ENCODE measurements around the gene PSMD5.

DNA sequence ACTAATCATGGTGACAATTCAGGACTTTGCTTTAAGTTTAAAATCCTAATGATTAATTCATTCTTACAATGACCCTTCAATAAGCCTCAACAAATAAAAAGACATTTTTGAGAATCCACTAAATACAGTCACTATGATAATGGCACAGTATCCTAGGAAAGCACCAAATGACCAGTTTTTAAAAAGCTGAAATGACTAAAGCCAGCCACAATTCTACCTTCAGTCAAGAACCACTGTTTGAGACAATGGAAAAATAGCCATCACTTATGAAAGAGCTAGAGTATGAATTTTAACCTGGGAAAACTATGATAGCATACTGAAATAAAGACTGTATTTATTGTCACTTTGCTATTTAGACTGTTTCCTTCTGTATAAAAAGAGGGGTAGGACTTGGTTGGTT lies 63.5 kb downstream of the PSMD5 start:
- TF ChIP-seq, protein P1, sequence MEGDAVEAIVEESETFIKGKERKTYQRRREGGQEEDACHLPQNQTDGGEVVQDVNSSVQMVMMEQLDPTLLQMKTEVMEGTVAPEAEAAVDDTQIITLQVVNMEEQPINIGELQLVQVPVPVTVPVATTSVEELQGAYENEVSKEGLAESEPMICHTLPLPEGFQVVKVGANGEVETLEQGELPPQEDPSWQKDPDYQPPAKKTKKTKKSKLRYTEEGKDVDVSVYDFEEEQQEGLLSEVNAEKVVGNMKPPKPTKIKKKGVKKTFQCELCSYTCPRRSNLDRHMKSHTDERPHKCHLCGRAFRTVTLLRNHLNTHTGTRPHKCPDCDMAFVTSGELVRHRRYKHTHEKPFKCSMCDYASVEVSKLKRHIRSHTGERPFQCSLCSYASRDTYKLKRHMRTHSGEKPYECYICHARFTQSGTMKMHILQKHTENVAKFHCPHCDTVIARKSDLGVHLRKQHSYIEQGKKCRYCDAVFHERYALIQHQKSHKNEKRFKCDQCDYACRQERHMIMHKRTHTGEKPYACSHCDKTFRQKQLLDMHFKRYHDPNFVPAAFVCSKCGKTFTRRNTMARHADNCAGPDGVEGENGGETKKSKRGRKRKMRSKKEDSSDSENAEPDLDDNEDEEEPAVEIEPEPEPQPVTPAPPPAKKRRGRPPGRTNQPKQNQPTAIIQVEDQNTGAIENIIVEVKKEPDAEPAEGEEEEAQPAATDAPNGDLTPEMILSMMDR (IDR thresholded peaks at IDR 0.05) = no peak
- TF ChIP-seq EP300 (IDR thresholded peaks at IDR 0.05) = no peak

All from suprapubic skin (tissue), 3 donors.